Esophagus muscularis mucosa (tissue), 4 donors: ENCODE measurements around the gene CHRND.

Source experiments
- CTCF ChIP-seq, 3 experiments: fragments of 200-600 bp in 2 of 3; fragments of 450-650 bp in 1 of 3; sonication (generic) in 2 of 3; IDR thresholded peaks; one replicate each; pipeline ENCODE4 v1.5.1; 2017 to 2019; ENCODE audit warnings: antibody characterized with exemption in 3 of 3, mild to moderate bottlenecking in 2 of 3, moderate library complexity in 1 of 3
- EP300 ChIP-seq: sonication (generic); formaldehyde crosslinking; IDR thresholded peaks from one replicate; pipeline ENCODE4 v1.6.1; 2017; ENCODE audit warnings: antibody characterized with exemption
- POLR2AphosphoS5 ChIP-seq, 2 donors: sonication (generic); formaldehyde crosslinking; IDR thresholded peaks; one replicate each; pipeline ENCODE4 v1.6.1; 2017; ENCODE audit warnings: antibody characterized with exemption in 2 of 2

- TF ChIP-seq CTCF (IDR thresholded peaks at IDR 0.05) = no peak
- no peak for TF ChIP-seq POLR2AphosphoS5 (IDR thresholded peaks at IDR 0.05)
- no peak for TF ChIP-seq EP300
Observed at GRCh38 chr2:232573771-232574435, 47.9 kb downstream of the CHRND start.
